CD4-positive, alpha-beta T cell treated with Interleukin-15 for 1 hour (primary cell): ENCODE measurements around the gene CCDC182.

Experiments
- DNase-seq: peaks from one replicate; pipeline ENCODE4 v3.0.0-alpha.2; 2020

CCDC182 gene

DNA sequence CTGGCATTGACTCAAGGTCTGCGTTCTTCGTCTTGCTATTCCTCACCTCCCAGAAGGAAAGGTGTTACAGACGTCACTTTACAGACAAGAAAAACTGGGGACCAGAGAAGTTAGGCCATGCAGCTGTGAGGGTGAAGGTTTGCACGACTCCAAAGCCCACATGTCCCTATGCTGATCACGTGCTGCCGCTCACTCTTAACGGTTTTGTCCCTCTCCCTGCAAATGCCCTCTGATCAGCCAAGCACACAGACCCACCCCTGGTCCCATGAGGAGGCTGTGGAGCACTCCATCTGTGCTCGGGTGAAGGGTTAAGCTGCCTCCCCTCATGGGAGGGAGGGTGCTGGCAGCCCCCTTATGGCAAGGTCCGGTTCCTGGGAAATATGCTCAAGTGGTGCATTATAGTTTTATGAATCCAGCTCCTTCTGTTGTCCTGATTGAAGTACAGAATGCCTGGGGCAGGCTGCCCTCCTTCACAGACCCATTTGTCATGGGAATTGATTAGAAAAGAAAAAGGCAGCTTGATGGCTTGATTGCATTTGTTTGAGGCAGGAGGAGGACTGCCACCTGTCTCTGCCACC, 18.8 kb downstream of the CCDC182 start:
- no peak for DNase-seq

DNA sequence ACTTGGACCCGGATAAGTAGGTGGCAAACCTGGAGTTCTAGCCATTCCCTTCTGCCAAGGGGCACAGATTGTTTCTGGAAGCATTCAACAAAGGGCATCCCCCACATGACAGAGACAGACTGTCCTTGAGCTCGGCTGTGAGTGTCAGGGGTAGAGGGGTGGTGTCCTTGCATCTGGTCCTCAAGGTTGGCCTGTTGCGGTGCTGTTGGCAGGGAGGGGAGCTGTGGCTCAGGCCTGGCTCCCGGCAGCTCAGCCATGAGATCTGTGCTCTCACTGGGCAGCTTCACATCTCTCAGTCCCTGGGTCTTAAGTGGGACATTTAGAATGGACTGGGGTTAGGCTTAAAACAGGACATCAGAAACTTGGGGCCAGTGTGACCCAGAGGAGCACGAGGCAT, 20.4 kb downstream of the CCDC182 start:
- no peak for DNase-seq

DNA sequence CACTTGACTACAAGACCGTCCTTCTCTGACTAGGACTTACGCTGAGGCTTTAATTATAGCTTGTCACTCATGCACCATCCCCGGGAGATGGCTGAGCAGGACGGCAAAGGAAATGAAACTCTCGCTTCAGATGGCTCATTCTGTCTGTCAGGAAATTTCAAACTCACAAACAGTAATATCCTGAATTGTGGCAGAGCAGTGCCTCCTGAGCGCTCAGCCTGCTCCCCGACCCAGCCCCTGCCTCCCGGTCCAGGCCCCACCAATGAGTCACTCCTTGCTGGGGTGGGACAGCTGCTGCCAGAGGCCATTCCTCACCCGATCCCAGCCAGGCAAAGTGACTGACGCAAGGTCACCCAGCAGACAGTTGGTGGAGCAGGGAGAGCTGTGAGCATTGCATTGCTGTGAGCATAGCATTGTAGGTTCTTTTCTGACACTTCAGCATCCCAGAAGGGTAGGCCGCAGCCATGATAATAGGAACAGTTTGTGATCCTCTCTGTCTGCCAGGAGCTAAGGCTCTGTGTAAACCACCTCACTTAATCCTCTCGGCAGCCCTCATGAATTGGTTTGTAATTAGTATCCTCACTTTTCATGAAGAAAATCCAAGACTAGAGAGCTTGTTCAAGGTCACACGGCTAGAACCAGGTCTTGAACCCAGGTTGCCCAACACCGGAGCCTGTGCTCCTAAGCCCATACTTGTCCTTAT, 20.9 kb downstream of the CCDC182 start:
- no peak for DNase-seq

DNA sequence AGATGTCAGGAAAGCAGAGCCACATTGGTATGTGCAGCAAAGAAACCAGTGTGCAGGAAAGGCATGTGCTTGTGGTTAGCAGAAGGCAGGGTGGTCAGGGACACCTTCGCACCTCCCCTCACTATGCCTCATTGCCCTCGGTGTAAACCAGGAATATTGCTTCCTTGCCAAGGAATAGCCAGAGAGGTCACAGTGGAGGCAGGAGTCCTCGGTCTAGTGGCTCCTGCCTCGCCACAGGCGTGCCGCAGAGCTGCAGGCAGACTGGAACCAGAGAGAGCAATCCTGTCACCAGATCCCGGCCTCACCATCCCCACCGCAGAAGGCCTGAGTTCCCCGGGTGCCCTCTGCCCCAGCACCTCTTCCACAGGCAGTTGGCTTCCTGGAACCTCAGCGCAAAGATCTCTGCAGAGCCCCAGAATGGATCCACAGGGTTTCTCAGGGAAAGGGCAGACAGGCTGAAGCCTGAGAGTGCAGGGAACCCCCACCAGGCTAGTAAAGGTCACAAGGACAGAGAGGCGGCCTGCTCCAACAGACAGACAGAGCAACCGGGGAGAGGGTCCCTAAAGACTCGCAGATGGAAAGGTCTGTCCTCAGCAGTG, 21.6 kb downstream of the CCDC182 start:
- DNase-seq = no peak

DNA sequence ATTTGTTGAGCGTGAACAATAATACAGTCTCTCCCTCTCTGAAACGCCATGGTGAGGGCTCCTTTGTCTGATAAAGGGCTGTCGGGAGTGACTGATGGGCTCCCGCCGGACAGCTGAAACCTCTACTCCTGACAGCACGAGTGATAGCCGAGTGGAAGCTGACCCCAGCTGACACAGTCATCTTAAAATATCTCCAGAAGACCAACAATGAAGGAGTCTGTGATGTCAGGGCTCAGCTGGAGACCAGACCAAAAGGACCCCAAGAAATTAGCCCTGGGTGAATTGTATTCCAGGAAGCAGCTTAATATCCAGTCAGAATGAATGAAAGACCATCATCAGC, 22.4 kb downstream of the CCDC182 start:
- DNase-seq = no peak

DNA sequence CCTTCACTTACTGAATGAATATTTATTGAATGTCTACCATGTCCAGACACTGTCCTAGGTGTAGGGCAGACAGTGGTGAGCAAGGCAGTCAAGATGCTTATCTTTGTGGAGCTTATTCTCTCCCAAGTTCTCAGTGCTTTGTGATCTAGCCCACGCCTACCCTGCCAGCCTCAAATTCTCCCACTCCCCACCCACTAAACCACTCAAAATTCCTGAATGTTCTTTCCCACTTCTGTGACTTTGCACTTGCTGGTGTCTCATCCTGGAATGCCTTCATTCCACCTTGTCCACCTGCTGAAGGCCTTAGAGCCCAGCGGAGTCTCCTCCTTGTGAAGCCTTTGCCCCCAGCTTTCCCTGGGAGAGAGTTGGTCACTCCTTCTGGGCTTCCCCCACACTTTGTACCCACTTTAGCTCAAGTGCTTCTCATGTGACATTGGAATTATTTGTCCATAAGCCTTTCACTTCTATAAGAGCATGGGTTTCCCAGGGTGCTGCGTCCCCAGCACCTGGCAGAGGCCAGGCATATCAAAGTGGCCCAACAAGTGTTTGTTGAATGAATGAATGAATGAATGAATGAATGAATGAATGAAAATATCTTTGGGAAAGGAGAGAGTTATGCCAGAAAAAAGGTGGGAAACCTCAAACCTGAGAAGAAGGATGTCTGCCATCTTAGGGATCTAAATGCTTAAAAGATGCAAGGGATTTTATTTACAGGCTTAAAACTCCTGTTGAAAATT, 23.0 kb downstream of the CCDC182 start:
- DNase-seq = no peak

DNA sequence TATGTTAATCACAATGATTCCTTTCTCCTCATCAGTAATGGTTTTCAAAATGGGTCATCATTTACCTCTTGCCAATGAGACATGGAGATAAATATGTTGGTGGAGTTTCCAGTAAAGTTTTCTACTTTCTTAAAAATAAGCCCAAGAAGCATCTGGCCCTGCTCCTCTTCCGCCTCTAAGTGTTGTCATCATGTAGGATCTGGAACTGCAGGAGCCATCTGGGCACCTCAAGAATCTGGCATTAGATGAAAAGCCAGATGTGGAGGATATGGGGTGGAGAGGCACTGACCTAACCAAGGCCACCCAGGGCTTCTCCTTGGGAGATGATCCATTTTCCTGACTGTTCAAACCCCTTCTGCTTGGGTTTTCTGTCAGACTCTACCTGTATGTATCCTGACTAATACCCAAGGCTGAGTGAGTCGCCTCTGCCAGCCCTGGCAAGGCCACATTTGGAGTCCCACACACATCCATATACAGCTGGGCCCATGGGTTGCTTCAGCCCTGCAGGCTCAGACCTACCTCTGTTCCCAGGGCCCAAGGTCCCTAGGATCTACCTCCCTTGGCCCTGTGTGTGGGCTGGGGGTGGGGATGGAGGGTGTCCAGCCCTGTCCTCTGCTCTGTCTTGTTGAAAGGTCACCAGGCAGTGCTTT, 24.6 kb downstream of the CCDC182 start:
- no peak for DNase-seq

DNA sequence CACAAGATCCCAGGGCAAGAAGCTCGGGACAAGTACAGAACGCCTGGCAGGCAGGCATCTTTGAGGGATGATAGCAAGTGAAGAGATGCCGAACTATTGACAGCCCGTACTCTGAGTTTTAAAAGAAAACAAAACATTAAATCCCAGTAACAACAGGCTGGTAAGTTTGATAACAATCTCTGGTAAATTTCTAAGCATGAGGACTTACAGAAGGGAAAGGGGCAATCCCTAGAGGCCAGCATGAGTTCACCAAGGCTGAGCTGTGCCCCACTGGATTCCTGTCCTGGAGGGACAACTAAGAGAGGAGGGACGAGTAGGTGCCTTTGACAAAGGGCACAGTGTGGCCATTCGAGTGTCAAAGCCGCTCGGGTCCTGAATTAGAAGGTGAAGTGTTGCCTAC, 26.2 kb downstream of the CCDC182 start:
- DNase-seq = no peak

DNA sequence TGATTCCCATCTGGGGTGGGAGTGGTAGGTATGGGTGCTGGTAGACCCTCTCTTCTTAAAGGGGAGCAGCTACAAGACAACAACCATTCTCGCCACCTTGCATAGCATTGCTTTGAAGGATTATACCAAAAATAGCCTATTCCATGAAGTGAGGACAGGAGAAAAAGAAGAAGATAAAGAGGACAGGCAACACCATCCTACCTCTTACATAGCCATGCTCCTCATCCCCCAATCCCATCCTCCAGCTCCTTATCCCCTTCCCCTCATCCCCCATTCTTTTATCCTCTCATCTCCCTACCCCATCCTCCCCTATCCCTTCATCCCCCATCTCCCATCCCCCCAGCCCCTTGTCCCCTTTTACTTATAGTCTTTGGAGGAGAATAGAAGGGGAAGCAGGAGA, 29.1 kb downstream of the CCDC182 start:
- DNase-seq = no peak

DNA sequence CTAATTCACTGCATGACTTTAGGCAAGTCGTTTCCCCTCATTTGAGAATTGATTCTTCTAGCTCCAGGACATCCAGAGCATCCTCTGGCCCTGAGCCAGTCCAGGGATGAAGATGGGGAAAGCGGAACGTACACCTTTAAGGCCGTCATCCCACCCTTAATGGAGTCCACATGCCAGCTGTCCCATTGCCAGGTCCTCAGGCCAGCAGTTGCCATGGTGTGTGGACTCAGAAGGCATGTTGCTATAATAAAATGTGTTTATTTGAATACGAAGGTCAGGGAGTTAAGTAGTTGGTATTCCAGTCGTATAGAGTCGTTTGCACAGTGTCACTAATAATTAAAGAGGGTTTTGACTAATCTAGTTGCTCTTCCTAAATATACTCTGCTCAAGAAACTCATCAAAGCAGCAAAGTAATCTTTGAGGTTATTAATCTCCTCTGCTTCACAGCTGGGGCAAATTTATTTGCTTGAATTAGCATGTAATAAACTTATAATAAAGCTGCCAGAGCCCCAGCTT, 30.4 kb downstream of the CCDC182 start:
- DNase-seq = no peak

DNA sequence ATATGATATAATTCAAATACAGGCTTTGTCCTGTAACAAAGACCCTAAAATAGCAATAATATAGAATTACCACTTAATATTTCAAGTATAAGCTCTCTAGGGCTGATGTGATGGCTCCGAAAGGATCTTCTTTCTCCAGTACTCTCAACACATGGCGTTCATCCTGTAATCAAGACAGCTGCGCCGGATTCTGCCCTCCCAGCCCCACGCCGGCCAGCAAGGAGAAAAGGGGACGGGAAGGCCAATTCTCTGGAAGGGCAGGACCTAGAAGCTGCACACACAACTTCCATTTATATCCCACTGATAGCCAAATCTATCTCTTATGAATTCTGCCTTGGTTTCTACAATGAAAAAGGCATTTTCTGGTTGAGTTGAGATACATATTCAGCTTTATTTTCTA, 32.0 kb downstream of the CCDC182 start:
- no peak for DNase-seq

DNA sequence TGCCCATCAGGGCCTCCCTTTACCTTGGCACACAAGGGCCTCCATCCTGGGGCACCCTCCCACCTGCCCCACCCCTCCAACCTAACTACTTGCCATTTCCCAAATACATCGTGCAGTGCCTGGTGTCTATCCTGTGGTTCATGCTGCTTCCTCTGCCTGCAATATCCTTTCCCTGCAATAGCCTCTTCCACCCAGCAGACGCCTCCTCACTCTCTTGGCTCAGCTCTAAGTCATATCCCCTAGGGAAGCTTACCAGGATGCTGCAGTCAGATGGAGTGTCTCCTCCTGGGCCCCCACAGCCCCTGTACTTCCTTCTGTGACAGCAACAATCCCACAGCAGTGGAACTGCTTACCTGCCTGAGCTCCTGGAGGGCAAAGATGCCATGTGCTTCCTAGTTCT, 36.7 kb downstream of the CCDC182 start:
- no peak for DNase-seq

DNA sequence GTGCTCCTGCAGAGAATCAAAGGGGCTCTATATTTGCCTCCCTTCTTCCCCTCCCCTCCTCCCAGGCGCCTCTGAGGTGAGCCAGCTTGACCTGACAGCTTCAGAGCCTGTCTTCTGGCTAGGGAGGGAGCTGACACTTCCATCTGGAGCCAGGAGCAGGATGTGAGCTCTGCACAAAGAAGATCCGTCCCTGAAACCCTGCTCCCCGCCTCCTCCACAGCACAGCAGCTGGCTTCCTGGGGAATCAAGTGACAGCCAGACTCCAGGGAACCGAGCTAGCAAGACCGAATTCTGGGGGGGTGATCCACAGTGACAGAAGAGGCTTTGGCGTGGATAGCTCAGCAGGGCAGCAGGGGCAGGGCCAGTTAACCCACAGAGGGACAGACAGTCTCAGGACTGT, 37.2 kb downstream of the CCDC182 start:
- no peak for DNase-seq

DNA sequence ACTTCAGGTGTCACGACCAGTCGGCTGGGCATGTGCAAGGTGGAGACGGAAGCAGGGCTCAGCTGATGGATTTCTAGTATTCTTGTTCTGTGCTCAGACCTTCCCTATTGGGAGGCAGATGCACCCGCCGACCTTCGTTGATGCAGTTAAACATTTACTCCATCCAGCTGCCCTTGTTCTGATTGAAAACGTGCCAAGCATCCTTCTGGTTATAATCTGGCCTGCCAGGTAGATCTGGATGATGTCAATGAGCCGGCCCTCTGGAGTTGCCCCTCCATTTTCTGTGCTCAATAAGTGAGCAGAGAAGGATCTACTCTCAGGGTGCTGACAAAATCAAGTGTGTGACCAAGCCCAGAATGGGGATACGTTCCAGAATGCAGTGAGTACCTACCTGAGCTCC, 38.3 kb downstream of the CCDC182 start:
- no peak for DNase-seq

DNA sequence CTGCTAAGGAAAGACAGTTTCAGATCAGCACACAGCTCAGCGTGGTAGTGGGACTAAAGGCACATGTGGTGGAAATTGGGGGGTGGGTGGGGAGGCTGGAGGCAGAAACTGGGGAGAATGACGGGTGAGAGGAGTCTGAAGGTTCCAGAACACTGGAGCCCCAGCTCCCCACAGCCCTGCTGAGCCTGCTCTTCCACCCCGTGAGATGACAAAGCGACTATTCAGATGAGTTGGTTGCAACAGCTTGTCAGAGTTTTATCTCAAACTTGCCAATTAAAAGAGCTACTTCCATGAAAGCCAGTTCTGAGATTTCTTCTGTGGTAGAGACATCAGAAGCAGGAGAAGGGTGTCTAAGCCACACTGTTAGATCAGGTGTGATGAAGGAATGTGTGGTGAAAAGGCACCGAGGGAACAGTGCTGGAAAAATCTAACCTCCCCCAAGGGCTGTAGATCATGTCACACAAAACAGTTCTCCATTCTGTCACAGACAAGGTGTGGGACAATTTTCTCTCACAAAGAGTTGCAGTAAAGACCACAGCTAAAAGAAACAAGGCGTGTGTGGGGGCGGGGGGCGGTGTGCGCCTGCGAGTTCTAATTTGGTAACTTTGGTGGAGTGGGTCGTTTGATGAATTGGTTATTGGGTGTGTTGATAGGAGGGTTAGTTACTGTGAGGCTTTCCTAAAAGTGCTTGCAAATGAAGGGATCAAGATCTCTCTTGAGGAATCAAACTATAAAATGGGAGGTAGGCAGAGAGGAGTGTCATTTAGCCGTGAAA, 39.0 kb downstream of the CCDC182 start:
- no peak for DNase-seq

DNA sequence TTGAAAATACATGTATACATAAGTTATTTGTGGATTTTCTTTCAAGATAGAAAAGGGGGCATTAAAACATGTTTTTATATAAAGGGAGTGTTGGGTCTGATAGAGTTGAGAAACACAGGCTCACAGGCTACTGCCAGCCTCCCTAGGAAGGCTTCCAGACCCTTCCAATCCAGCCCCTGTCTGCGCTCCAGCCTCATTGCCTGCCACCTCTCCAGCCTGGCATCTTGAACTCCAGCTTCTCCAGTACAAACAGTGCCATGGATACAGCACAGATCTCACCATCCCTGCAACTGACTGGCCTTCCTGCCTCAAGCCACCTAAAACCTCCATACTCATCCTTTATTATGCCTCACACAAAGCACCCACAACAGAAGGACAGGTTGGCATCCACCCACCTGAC, 40.7 kb downstream of the CCDC182 start:
- DNase-seq = no peak

DNA sequence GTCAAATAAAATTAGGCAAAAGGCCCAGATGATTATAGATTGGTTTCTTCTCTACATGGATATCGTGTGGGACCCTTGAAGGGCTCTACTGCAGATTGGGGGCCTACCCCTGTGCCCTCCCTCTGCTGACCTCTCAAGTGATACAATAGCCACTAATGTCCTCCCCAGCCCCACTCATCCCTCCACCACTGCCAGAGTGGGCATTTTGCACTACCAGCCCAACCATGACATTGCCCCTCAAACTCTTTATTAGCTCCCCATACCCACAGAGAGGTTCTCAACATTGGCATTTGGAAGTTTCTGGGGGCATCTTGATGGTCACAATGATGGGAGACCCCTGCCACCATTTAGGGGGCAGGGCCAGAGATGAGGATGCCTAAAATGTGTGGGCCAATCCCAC, 41.8 kb downstream of the CCDC182 start:
- no peak for DNase-seq

DNA sequence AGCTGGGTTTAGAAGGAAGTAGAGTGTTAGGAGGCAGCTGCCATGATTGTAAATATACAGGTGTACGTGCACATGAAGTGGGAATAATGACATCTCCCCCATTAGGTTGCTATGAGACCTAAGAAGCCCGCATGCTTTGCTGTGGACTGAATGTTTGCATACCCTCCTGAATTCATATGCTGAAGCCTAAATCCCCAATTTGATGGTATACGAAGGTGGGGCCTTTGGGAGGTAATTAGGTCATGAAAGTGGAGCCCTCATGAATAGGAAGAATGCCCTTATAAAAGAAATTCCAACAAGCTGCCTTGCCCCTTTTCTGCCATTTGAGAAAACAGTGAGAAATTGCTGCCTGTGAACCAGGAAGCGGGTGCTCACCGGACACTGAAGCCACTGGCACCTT, 44.0 kb downstream of the CCDC182 start:
- DNase-seq = no peak

DNA sequence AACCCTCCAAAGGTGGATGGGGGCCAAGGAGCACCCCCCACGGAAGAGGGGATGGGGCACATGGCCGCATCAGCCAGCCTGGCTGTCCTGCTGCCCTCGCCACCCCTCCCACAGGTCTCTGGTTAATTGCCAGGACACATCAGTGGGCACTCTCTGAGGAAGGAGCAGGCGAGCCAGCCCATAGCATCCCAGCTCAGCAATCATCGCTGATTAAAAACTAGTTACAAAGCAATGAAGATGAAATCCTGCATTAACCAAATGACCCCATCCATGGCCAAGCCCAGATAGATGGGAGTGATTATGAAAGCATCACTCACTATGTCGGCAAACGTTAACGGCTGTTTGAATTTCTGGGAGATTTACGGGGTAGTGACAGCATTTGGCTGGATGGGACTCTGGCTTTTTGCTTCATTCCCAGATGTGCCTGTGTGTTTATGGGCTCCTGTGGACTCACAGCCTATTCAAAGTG, 45.3 kb downstream of the CCDC182 start:
- DNase-seq = no peak

DNA sequence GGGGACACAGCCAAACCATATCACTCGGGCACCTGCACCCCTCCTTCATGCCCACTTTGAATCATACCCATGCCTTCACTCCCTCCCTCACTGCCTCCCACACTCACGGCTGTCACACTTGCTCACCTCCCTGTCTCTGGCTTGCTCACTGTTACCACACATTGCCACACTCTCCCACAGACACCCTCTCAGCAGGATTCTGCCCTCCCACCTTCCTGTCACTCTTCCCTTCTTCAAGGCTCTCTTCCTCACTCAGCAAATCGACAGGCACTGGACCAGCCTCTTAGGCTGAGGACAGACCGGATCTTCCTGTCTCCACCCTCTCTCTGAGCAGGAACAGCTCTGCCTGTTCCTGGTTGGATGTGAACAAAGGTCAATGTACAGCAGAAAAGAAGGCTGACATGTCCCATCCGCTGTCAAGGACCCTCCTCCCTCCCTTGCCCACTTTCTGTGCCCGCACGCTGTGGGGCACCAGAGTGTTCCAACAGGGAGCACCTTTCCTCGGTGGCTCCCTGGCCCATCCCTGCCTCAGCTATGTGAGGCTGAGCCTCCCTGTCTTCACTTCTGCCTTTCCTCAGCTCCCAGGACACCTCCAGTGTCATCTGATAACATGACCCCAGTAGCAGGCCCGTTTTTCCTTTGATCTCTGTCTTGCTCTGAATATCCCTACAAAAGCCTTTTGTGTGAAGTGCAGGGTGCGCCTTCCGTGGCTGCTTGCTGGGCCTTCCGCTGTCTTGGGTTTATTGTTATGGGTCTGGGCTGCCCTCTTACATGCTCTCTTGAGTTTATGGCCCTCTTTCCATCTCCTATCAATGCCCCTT, 47.0 kb downstream of the CCDC182 start:
- no peak for DNase-seq

DNA sequence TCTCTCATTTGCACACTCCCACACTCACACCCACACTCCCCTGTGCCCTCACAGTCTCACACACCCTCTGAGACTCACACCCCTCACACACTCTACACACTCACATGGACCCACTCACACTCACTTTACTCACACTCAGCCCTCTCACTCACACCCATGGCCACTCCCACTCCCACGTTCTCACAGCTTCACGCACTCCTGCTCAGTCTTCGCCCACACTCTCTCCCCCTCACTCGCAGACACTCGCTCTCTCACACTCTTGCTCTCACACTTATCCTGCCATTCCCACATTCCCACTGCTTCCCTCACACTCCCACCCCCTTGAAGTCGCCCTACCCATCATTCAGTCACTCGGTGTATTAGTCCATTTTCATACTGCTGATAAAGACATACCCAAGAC, 47.9 kb downstream of the CCDC182 start:
- DNase-seq = no peak

DNA sequence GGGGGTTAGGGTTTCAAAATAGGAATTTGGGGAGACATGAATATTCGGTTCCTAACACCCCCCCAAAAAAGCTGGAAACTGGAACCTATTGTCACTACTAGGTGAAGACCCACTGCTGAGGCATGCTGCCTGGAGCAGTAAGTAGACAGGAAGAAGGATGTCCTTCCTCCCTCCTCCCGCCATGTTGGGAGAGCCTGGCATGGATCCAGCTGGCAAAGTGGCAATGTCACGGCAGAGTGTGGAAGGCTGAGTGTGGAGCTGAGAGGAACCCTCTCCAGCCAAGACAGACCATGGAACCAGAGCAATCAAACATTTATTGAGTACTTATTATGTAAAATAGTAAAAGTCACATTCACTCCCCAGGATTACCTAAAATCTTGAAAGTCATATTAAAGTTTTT, 49.0 kb downstream of the CCDC182 start:
- no peak for DNase-seq
